Measurements from ENCODE around the gene WBP2. TPM values are rescaled to one million over a fixed set of nuclear protein-coding genes. Genes with fewer than 3 reads are reported as not detected.
A peak's percentile ranks its signal among the peaks of the same experiment; 100 is the strongest.

Gene WBP2
- total and polyA plus RNA-seq, 9 of the 15 experiments (the other 6 are each of a cell fraction or from before 2014, with no cell fraction given) = 2.2 to 74.3 (median 20.0) TPM

DNA sequence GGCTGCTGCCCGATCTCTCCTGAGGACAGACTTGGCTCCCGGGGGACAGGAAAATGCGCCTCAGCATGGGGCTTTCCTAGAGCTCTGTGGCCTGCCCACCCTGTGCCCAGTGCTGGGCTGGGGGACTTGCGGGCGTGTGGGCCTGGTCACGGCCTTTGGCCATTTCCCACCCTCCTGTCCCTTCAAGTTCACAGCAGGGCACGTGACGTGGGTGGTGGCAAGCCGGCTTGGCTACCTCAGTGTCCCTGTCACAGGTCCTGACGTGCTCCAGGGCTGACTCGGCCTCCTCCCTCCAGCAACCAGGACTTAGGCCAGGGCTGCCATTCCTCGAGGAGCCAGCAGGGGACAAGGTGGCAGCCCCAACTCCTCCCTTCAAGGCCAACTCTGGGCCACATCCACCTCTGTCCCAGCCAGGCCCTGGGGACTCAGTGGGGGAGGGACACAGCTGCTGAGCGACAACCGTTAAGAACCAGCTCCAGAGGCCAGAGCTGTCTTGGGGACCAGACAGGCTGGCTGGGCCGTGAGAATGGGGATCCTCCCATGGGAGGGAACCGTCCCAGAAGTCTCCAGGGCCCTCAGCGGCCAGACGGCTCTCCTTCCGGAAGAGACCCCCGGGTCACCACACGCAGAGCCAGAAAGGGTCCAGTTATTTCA, 9.9 kb downstream of the WBP2 start (continued):
- no peak for TF ChIP-seq KDM2B (CRISPR knock-in tag; IDR thresholded peaks at IDR 0.05)
- TF ChIP-seq, protein P1, sequence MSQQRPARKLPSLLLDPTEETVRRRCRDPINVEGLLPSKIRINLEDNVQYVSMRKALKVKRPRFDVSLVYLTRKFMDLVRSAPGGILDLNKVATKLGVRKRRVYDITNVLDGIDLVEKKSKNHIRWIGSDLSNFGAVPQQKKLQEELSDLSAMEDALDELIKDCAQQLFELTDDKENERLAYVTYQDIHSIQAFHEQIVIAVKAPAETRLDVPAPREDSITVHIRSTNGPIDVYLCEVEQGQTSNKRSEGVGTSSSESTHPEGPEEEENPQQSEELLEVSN (IDR thresholded peaks at IDR 0.05; ENCODE audit: borderline replicate concordance in 1 of 2, extremely low read depth in 1 of 2, insufficient read depth in 1 of 2, insufficient read length in 1 of 2, low read depth in 1 of 2, low read length in 1 of 2, poor library complexity in 1 of 2, severe bottlenecking in 1 of 2) = peak; percentile 45 to 68
- peak; percentile 94 for TF ChIP-seq NBN (IDR thresholded peaks at IDR 0.05; ENCODE audit: low read depth)
- no peak for TF ChIP-seq BRD9 (IDR thresholded peaks at IDR 0.05; ENCODE audit: low read depth, partially characterized antibody)
- no peak; the same call in 1 of the 2 replicates for TF ChIP-seq ZNF165 (CRISPR knock-in tag; IDR thresholded peaks at IDR 0.05; ENCODE audit: borderline replicate concordance)
- TF ChIP-seq SAP30 (IDR thresholded peaks at IDR 0.05; ENCODE audit: borderline replicate concordance, insufficient read depth, low read depth, low read length, poor library complexity, severe bottlenecking) = no peak
- TF ChIP-seq, protein P2, sequence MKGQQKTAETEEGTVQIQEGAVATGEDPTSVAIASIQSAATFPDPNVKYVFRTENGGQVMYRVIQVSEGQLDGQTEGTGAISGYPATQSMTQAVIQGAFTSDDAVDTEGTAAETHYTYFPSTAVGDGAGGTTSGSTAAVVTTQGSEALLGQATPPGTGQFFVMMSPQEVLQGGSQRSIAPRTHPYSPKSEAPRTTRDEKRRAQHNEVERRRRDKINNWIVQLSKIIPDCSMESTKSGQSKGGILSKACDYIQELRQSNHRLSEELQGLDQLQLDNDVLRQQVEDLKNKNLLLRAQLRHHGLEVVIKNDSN (CRISPR knock-in tag; IDR thresholded peaks at IDR 0.05) = peak; percentile 88
- TF ChIP-seq NFIC (IDR thresholded peaks at IDR 0.05) = peak; percentile 43; the same call in 1 of the 2 replicates
- TF ChIP-seq, protein P3, sequence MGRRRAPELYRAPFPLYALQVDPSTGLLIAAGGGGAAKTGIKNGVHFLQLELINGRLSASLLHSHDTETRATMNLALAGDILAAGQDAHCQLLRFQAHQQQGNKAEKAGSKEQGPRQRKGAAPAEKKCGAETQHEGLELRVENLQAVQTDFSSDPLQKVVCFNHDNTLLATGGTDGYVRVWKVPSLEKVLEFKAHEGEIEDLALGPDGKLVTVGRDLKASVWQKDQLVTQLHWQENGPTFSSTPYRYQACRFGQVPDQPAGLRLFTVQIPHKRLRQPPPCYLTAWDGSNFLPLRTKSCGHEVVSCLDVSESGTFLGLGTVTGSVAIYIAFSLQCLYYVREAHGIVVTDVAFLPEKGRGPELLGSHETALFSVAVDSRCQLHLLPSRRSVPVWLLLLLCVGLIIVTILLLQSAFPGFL (CRISPR knock-in tag; IDR thresholded peaks at IDR 0.05) = no peak
- peak; percentile 70; the same call in 1 of the 2 replicates for TF ChIP-seq HDAC2 (IDR thresholded peaks at IDR 0.05)
- TF ChIP-seq POLR3G (IDR thresholded peaks at IDR 0.05; ENCODE audit: extremely low read depth, insufficient read length, insufficient replicate concordance) = no peak

All from K562 (cell line).